ENCODE data around the gene CHST15.

GRCh38 chr10:124060148-124060720 is 33.2 kb downstream of the CHST15 start:
- TF ChIP-seq CTCF (conservative IDR thresholded peaks at IDR 0.05; ENCODE audit: low read length), result no peak
- no peak for TF ChIP-seq EZH2phosphoT487 (IDR thresholded peaks at IDR 0.05; ENCODE audit: borderline replicate concordance, low read depth, low read length)
